ENCODE results near the gene DMPK. TPM values are rescaled to one million over a fixed set of nuclear protein-coding genes. Genes with fewer than 3 reads are reported as not detected.

Gene DMPK
- total and polyA plus RNA-seq, 2 experiments from 2014 or later = 9.8 to 24.0 TPM

DNA sequence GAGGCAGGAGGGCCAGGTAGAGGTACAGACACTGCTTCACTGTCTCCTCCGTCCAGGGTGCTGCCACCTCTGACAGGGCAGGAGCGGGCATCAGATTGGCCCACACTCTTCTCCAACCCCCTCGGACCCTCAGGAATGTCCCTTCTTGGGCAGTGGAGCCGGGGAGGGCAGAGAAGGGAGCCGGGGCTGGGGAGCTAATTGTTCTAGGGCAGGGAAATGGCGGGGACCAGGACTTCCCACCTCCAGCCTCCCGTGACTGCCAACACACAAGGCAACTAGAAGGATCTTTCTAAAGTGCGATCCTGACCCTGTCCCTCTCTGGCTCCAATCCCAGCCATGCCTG is 42.9 kb upstream of the DMPK start:
- Histone ChIP-seq H3K4me3 (no peak overlapping the region), H2AFZ (no peak overlapping the region), H4K20me1 (replicated peaks; ENCODE audit: insufficient read depth) (no peaks in the 10 kb centered on the region; the same call in 1 of the 2 replicates), H3K27me3 (ENCODE audit: insufficient read depth) (no peaks in the 10 kb centered on the region), H3K4me2 (no peak overlapping the region), H3K79me2 (replicated peaks; ENCODE audit: insufficient read depth) (no peaks in the 10 kb centered on the region), H3K36me3 (ENCODE audit: insufficient read depth) (peaks cover 8% of the 10 kb centered on the region), H3K4me1 (ENCODE audit: insufficient read depth) (0 out of 2 replicates have a peak, but pooled peaks cover under 1% of the 10 kb centered on the region), H3K9me2 (ENCODE audit: insufficient read depth) (no peaks in the 10 kb centered on the region), H3F3A (replicated peaks; ENCODE audit: low read depth) (peaks cover 7% of the 10 kb centered on the region; the same call in 1 of the 2 replicates), H3K27ac (ENCODE audit: low read depth) (no peak overlapping the region)
- H3K27ac Mint-ChIP-seq = no peak overlapping the region
- TF ChIP-seq CREB1 (CRISPR knock-in tag; IDR thresholded peaks at IDR 0.05; ENCODE audit: low read depth) (no peak), EZH2phosphoT487 (IDR thresholded peaks at IDR 0.05; ENCODE audit: unreplicated experiment) (no peak)
- DNase-seq (ENCODE audit: low spot score) (no peak), ATAC-seq (no peak)
- no peaks in the 10 kb centered on the region for H3K9me3 Mint-ChIP-seq
- H3K36me3 Mint-ChIP-seq (ENCODE audit: low read depth) = peaks cover 83% of the 10 kb centered on the region
- H3K4me3 Mint-ChIP-seq = no peak overlapping the region
- H3K27me3 Mint-ChIP-seq (ENCODE audit: insufficient read depth, low read depth, poor library complexity) = peaks cover 15% of the 10 kb centered on the region
- peaks cover 7% of the 10 kb centered on the region for H3K4me1 Mint-ChIP-seq

DNA sequence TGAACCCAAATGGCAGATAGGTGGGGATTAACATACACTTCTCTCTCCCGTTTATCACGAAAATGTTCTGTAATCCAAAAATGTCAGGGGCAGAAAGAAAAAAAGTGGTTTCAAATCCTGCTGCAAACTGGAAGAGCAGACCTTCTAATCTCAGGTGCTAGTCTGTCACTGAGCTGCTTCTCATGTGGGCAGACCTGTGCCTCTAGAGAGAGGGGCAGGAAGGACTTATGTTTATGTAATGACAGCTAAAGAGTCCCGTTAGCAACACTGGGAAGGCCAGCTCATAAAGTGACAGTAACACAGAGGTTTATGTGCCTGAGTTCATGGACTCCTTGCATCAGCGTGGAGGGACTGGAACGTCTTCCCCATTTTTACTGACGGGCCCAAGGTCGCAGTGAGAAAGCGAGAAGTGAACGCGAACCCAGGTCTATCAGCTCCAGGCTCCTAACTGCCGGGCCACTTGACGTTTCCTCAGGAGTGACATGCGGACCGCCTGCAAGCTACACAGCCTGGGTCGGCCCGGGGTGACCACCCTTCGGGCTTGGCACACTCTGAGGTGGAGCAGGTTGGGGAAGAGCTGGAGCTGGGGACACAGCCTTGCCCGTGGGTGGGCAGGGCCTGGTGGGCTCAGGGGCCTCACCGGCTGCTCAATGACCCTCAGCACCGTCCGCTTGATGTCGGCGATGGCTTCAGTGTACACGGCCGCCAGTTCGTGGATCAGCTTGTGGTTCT is 42.4 kb upstream of the DMPK start:
- peaks cover 7% of the 10 kb centered on the region for H3K36me3 ChIP-seq (ENCODE audit: insufficient read depth)
- TF ChIP-seq, protein P1, sequence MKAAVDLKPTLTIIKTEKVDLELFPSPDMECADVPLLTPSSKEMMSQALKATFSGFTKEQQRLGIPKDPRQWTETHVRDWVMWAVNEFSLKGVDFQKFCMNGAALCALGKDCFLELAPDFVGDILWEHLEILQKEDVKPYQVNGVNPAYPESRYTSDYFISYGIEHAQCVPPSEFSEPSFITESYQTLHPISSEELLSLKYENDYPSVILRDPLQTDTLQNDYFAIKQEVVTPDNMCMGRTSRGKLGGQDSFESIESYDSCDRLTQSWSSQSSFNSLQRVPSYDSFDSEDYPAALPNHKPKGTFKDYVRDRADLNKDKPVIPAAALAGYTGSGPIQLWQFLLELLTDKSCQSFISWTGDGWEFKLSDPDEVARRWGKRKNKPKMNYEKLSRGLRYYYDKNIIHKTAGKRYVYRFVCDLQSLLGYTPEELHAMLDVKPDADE (IDR thresholded peaks at IDR 0.05) = no peak
- TF ChIP-seq EZH2phosphoT487 (IDR thresholded peaks at IDR 0.05; ENCODE audit: unreplicated experiment) (no peak), EZH2 (IDR thresholded peaks at IDR 0.05; ENCODE audit: low read depth, unreplicated experiment) (no peak), ZNF114 (CRISPR knock-in tag; IDR thresholded peaks at IDR 0.05) (no peak), JUNB (IDR thresholded peaks at IDR 0.05; ENCODE audit: unreplicated experiment) (no peak), POLR2AphosphoS5 (IDR thresholded peaks at IDR 0.05; ENCODE audit: low read depth) (no peak), CREB1 (CRISPR knock-in tag; IDR thresholded peaks at IDR 0.05; ENCODE audit: low read depth) (no peak), STAT1 (IDR thresholded peaks at IDR 0.05; ENCODE audit: unreplicated experiment) (no peak)
- TF ChIP-seq, protein P2, sequence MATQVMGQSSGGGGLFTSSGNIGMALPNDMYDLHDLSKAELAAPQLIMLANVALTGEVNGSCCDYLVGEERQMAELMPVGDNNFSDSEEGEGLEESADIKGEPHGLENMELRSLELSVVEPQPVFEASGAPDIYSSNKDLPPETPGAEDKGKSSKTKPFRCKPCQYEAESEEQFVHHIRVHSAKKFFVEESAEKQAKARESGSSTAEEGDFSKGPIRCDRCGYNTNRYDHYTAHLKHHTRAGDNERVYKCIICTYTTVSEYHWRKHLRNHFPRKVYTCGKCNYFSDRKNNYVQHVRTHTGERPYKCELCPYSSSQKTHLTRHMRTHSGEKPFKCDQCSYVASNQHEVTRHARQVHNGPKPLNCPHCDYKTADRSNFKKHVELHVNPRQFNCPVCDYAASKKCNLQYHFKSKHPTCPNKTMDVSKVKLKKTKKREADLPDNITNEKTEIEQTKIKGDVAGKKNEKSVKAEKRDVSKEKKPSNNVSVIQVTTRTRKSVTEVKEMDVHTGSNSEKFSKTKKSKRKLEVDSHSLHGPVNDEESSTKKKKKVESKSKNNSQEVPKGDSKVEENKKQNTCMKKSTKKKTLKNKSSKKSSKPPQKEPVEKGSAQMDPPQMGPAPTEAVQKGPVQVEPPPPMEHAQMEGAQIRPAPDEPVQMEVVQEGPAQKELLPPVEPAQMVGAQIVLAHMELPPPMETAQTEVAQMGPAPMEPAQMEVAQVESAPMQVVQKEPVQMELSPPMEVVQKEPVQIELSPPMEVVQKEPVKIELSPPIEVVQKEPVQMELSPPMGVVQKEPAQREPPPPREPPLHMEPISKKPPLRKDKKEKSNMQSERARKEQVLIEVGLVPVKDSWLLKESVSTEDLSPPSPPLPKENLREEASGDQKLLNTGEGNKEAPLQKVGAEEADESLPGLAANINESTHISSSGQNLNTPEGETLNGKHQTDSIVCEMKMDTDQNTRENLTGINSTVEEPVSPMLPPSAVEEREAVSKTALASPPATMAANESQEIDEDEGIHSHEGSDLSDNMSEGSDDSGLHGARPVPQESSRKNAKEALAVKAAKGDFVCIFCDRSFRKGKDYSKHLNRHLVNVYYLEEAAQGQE (IDR thresholded peaks at IDR 0.05; ENCODE audit: unreplicated experiment) = no peak
- TF ChIP-seq, protein P3, sequence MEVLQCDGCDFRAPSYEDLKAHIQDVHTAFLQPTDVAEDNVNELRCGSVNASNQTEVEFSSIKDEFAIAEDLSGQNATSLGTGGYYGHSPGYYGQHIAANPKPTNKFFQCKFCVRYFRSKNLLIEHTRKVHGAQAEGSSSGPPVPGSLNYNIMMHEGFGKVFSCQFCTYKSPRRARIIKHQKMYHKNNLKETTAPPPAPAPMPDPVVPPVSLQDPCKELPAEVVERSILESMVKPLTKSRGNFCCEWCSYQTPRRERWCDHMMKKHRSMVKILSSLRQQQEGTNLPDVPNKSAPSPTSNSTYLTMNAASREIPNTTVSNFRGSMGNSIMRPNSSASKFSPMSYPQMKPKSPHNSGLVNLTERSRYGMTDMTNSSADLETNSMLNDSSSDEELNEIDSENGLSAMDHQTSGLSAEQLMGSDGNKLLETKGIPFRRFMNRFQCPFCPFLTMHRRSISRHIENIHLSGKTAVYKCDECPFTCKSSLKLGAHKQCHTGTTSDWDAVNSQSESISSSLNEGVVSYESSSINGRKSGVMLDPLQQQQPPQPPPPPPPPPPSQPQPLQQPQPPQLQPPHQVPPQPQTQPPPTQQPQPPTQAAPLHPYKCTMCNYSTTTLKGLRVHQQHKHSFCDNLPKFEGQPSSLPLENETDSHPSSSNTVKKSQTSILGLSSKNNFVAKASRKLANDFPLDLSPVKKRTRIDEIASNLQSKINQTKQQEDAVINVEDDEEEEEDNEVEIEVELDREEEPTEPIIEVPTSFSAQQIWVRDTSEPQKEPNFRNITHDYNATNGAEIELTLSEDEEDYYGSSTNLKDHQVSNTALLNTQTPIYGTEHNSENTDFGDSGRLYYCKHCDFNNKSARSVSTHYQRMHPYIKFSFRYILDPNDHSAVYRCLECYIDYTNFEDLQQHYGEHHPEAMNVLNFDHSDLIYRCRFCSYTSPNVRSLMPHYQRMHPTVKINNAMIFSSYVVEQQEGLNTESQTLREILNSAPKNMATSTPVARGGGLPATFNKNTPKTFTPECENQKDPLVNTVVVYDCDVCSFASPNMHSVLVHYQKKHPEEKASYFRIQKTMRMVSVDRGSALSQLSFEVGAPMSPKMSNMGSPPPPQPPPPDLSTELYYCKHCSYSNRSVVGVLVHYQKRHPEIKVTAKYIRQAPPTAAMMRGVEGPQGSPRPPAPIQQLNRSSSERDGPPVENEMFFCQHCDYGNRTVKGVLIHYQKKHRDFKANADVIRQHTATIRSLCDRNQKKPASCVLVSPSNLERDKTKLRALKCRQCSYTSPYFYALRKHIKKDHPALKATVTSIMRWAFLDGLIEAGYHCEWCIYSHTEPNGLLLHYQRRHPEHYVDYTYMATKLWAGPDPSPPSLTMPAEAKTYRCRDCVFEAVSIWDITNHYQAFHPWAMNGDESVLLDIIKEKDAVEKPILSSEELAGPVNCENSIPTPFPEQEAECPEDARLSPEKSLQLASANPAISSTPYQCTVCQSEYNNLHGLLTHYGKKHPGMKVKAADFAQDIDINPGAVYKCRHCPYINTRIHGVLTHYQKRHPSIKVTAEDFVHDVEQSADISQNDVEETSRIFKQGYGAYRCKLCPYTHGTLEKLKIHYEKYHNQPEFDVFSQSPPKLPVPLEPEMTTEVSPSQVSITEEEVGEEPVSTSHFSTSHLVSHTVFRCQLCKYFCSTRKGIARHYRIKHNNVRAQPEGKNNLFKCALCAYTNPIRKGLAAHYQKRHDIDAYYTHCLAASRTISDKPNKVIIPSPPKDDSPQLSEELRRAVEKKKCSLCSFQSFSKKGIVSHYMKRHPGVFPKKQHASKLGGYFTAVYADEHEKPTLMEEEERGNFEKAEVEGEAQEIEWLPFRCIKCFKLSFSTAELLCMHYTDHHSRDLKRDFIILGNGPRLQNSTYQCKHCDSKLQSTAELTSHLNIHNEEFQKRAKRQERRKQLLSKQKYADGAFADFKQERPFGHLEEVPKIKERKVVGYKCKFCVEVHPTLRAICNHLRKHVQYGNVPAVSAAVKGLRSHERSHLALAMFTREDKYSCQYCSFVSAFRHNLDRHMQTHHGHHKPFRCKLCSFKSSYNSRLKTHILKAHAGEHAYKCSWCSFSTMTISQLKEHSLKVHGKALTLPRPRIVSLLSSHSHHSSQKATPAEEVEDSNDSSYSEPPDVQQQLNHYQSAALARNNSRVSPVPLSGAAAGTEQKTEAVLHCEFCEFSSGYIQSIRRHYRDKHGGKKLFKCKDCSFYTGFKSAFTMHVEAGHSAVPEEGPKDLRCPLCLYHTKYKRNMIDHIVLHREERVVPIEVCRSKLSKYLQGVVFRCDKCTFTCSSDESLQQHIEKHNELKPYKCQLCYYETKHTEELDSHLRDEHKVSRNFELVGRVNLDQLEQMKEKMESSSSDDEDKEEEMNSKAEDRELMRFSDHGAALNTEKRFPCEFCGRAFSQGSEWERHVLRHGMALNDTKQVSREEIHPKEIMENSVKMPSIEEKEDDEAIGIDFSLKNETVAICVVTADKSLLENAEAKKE (CRISPR knock-in tag; IDR thresholded peaks at IDR 0.05) = no peak

More for the DNA sequence above, 42.4 kb upstream of the DMPK start:
- H3K4me3 Mint-ChIP-seq = no peak overlapping the region; the same call in 2 of the 3 replicates
- Histone ChIP-seq H3K27me3 (ENCODE audit: insufficient read depth) (no peaks in the 10 kb centered on the region), H3K9me2 (ENCODE audit: insufficient read depth) (no peaks in the 10 kb centered on the region), H3K27ac (ENCODE audit: low read depth) (no peak overlapping the region), H3F3A (replicated peaks; ENCODE audit: low read depth) (peaks cover 11% of the 10 kb centered on the region; the same call in 1 of the 2 replicates), H3K4me1 (ENCODE audit: insufficient read depth) (0 out of 2 replicates have a peak, but pooled peaks cover 3% of the 10 kb centered on the region), H2AFZ (no peak overlapping the region), H3K4me3 (no peak overlapping the region), H3K79me2 (replicated peaks; ENCODE audit: insufficient read depth) (no peaks in the 10 kb centered on the region), H3K4me2 (no peak overlapping the region), H4K20me1 (replicated peaks; ENCODE audit: insufficient read depth) (no peaks in the 10 kb centered on the region; the same call in 1 of the 2 replicates)
- no peak overlapping the region for H3K27ac Mint-ChIP-seq
- DNase-seq (ENCODE audit: low spot score) (no peak), ATAC-seq (no peak)
- H3K36me3 Mint-ChIP-seq (ENCODE audit: low read depth) = peaks cover 83% of the 10 kb centered on the region
- peaks cover 15% of the 10 kb centered on the region for H3K27me3 Mint-ChIP-seq (ENCODE audit: insufficient read depth, low read depth, poor library complexity)
- H3K4me1 Mint-ChIP-seq = peaks cover 12% of the 10 kb centered on the region
- no peaks in the 10 kb centered on the region for H3K9me3 Mint-ChIP-seq

All from GM23338 (cell line).